ENCODE results near the gene GOLGA7B. TPM values are rescaled to one million over a fixed set of nuclear protein-coding genes. Genes with fewer than 3 reads are reported as not detected.
A peak's percentile ranks its signal among the peaks of the same experiment; 100 is the strongest.

The GOLGA7B gene
- total and polyA plus RNA-seq, 9 of the 15 experiments (the other 6 are each of a cell fraction or from before 2014, with no cell fraction given) = 0.03 to 0.07 (median 0.04) TPM; not detected in 3

GRCh38 chr10:97904576-97904975 lies 54.9 kb downstream of the GOLGA7B start:
- FAIRE-seq (no peak), ATAC-seq (0 out of 3 replicates have a peak, but pooled peaks have one; percentile 36), DNase-seq (ENCODE audit: extremely low read depth in 1 of 4, low spot score in 3 of 4) (no peak)
- ChIA-PET POLR2A (interaction anchor here (0.6 to 0.8 kb wide), 2 partner anchors 23 to 116 kb away, joined by 3 read pairs; no protein-coding TSS in a partner anchor), CTCF (ENCODE audit: low intra/inter-chr PET ratio) (no interaction called here)
- no peak for TF ChIP-seq MAFF (IDR thresholded peaks at IDR 0.05; ENCODE audit: low read length)
- TF ChIP-seq KDM2B (CRISPR knock-in tag; IDR thresholded peaks at IDR 0.05) = no peak
- TF ChIP-seq MAX (CRISPR knock-in tag; IDR thresholded peaks at IDR 0.05) = no peak
- no peak for TF ChIP-seq SRSF7 (optimal IDR thresholded peaks at IDR 0.05; ENCODE audit: low read depth, low read length)
- TF ChIP-seq ZNF165 (CRISPR knock-in tag; IDR thresholded peaks at IDR 0.05; ENCODE audit: borderline replicate concordance) = no peak
- TF ChIP-seq TGIF2 (CRISPR knock-in tag; IDR thresholded peaks at IDR 0.05) = no peak
- no peak for TF ChIP-seq ATF2 (CRISPR knock-in tag; IDR thresholded peaks at IDR 0.05)
- no peak for TF ChIP-seq EHMT2 (IDR thresholded peaks at IDR 0.05)
- TF ChIP-seq TARDBP (IDR thresholded peaks at IDR 0.05) = no peak
- no peak for TF ChIP-seq NFIX (CRISPR knock-in tag; IDR thresholded peaks at IDR 0.05; ENCODE audit: low read depth)
- no peak for TF ChIP-seq JUNB (CRISPR knock-in tag; conservative IDR thresholded peaks at IDR 0.05)
- no peak for TF ChIP-seq ZNF431 (CRISPR knock-in tag; IDR thresholded peaks at IDR 0.05)
- no peak for TF ChIP-seq DEAF1 (CRISPR knock-in tag; IDR thresholded peaks at IDR 0.05)
- no peak for TF ChIP-seq EP400 (IDR thresholded peaks at IDR 0.05)
- TF ChIP-seq PTTG1 (tag; IDR thresholded peaks at IDR 0.05; ENCODE audit: low read depth) = no peak
- H2AFZ ChIP-seq (ENCODE audit: low read depth, low read length) = no peak overlapping the region
- no peak overlapping the region for H3K4me3 ChIP-seq
- H3K4me2 ChIP-seq (ENCODE audit: insufficient read depth, low read length) = no peak overlapping the region
- H3K27me3 ChIP-seq (ENCODE audit: control insufficient read depth in 2 of 2, insufficient read depth in 2 of 2, low read length in 2 of 2) = peaks cover 26 to 64% of the 10 kb centered on the region in 2 experiments; a peak in 4 of 5 replicates
- H3K9ac ChIP-seq (ENCODE audit: insufficient read depth in 1 of 2, low read depth in 2 of 2, low read length in 2 of 2) = no peak overlapping the region
- H3K9me1 ChIP-seq (ENCODE audit: control insufficient read depth, insufficient read depth, low read length) = no peaks in the 10 kb centered on the region
- BruUV-seq (replicated peaks) = no TSS peak
- no peak overlapping the region for H3K27ac ChIP-seq (ENCODE audit: extremely low read depth, low read depth, low read length)
- H3K4me1 ChIP-seq (replicated peaks in 1 of 2; ENCODE audit: control insufficient read depth in 2 of 2, insufficient read depth in 2 of 2, low read length in 2 of 2) = no peaks in the 10 kb centered on the region; a peak in 1 of 5 replicates
- intact Hi-C loops (cut with micrococcal nuclease) (no loop called here), in situ Hi-C loops (cut with MboI) (loop anchor here (5.0 to 25.0 kb wide), 2 partner anchors 138 to 408 kb away; no protein-coding TSS in a partner anchor)
- H4K20me1 ChIP-seq (replicated peaks; ENCODE audit: control insufficient read depth, insufficient read depth, low read length) = no peaks in the 10 kb centered on the region
- no peaks in the 10 kb centered on the region for H3K36me3 ChIP-seq (ENCODE audit: control insufficient read depth, insufficient read depth, low read length)
- no peaks in the 10 kb centered on the region for H3K79me2 ChIP-seq (ENCODE audit: control insufficient read depth, insufficient read depth, low read length)
- WGBS (ENCODE audit: insufficient coverage, low coverage, missing lambda C conversion rate) = 9% methylated on average over 7 of the region's 11 CpGs
- no peaks in the 10 kb centered on the region for H3K9me3 ChIP-seq (replicated peaks; ENCODE audit: control insufficient read depth, insufficient read depth, low read depth, low read length)

All from K562 (cell line).